Lung (tissue), 12 donors: ENCODE results near the gene IGFL4. TPM values are rescaled to one million over a fixed set of nuclear protein-coding genes. Genes with fewer than 3 reads are reported as not detected.

Experiments
- ATAC-seq: fragments of 200-7000 bp; cut with Tn5 transposase; one replicate; pipeline ENCODE4 v1.9.1; 2020; ENCODE audit warnings: moderate number of reproducible peaks; ENCODE audit not compliant: insufficient read depth, low FRiP score
- DNase-seq, 3 donors: peaks; one replicate each; pipeline ENCODE4 v3.0.0-alpha.2; 2013 to 2017
- H3K27ac ChIP-seq, 2 donors: one replicate each; pipeline ENCODE4 v1.5.1; 2013; ENCODE audit warnings: mild to moderate bottlenecking in 2 of 2, moderate library complexity in 2 of 2, control low read depth in 1 of 2, inconsistent platforms in 1 of 2, low read depth in 1 of 2, low read length in 1 of 2
- H3K27me3 ChIP-seq, 3 donors: one replicate each; pipeline ENCODE4 v1.5.1; 2013; ENCODE audit warnings: low read length in 2 of 3; ENCODE audit not compliant: control insufficient read depth in 3 of 3, insufficient read depth in 3 of 3
- H3K36me3 ChIP-seq, 4 donors: one replicate each; pipeline ENCODE4 v1.5.1; 2013; ENCODE audit warnings: low read length in 4 of 4, mild to moderate bottlenecking in 1 of 4, moderate library complexity in 1 of 4; ENCODE audit not compliant: control insufficient read depth in 4 of 4, insufficient read depth in 4 of 4
- H3K4me1 ChIP-seq, 5 donors: one replicate each; pipeline ENCODE4 v1.5.1; 2013; ENCODE audit warnings: low read length in 5 of 5, mild to moderate bottlenecking in 2 of 5, moderate library complexity in 1 of 5; ENCODE audit not compliant: control insufficient read depth in 5 of 5, insufficient read depth in 5 of 5
- H3K4me3 ChIP-seq: one replicate; pipeline ENCODE4 v1.5.1; 2013; ENCODE audit warnings: mild to moderate bottlenecking, control low read depth, moderate library complexity
- H3K9ac ChIP-seq, 2 donors: one replicate each; pipeline ENCODE4 v1.5.1; 2013; ENCODE audit warnings: low read length in 2 of 2, control low read depth in 1 of 2; ENCODE audit not compliant: insufficient read depth in 1 of 2
- H3K9me3 ChIP-seq, 4 donors: one replicate each; pipeline ENCODE4 v1.5.1; 2013; ENCODE audit warnings: low read length in 3 of 4, mild to moderate bottlenecking in 1 of 4, moderate library complexity in 1 of 4; ENCODE audit not compliant: control insufficient read depth in 4 of 4, insufficient read depth in 3 of 4
- CTCF ChIP-seq: IDR thresholded peaks from 2 replicates; pipeline ENCODE4 v1.5.1; 2012; ENCODE audit warnings: mild to moderate bottlenecking; ENCODE audit errors: control extremely low read depth, extremely low read depth
- WGBS, 2 donors: extraction: QIAGEN DNeasy Blood & Tissue Kit; methylation state at CpG; one replicate each; pipeline ENCODE4 v1.1.7; 2013; 5-methylcytosine and 5-hydroxymethylcytosine counted together
- polyA plus RNA-seq, 2 donors: library from polyadenylated mRNA; stranded (reverse); fragments of 200-250 nt; gene quantifications; one replicate each; pipeline ENCODE4 v1.2.1, GENCODE V29; 2013
- total RNA-seq, 2 donors: library from RNA; depleted of rRNA in 1 of 2; stranded (reverse); fragments of >200 nt in 1 of 2; gene quantifications; one replicate each; pipeline ENCODE4 v1.2.1, GENCODE V29; 2014 to 2021
- donor health status: control.
- donor health status: control.
- donor health status: Bipolar disorder and iron deficiency.
- donor health status: healthy.
- donor health status: DM: yes; HTN: yes; CAD: no.

The IGFL4 gene
- total and polyA plus RNA-seq, 4 donors: not detected

DNA sequence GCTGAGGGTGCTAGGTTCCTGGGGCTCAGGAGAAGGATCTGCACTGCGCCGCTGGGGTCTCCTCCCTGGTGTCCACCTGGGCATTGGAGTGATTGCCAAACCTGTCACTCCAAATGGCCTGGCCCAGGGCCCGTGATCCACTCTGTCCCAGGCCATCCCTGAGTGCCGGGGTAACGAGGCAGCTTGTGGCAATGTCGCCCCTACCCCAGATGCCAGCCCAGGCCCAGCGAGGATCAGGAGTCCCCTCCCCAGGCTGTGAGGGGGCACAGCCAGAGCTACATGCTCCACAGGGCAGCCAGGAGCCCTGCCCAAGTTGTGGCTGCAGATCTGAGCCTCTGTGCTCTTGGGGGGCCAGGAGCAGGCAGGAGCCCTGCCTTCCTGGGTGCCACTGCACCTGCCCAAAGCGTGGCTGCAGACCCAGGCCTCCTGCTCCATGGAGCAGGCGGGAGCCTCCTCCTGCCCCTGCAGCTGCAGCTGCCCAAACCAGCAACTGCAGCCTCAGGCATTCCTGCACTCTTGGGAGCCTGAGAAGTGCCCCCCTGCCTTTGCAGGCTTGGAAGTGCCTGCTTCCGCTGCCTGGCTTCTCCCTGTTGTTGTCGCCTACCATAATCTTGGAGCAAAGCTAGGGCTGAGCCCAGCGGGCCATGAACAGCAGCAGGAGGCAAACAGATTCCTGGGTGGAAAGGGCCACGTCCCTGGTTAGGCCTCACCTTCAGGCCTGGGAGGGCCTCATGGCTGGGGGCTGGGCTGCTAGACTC lies 4.6 kb downstream of the IGFL4 start:
- peaks cover 0 to 4% (median 0%) of the 10 kb centered on the region in 5 donors for H3K4me1 ChIP-seq
- DNase-seq (no peak), ATAC-seq (no peak)
- H3K4me3 ChIP-seq: no peak overlapping the region
- WGBS, 2 donors: 80 to 86% methylated on average over 13 of the region's 13 CpGs
- peaks cover 0 to 2% (median 2%) of the 10 kb centered on the region in 3 donors for H3K27me3 ChIP-seq
- TF ChIP-seq CTCF: no peak
- H3K27ac ChIP-seq: no peak overlapping the region
- no peak overlapping the region for H3K9ac ChIP-seq
- peaks cover 0 to 2% (median 0%) of the 10 kb centered on the region in 4 donors for H3K9me3 ChIP-seq
- no peaks in the 10 kb centered on the region for H3K36me3 ChIP-seq

- H3K9ac ChIP-seq: no peak overlapping the region
- H3K27ac ChIP-seq: no peak overlapping the region
- peaks cover 0 to 2% (median 0%) of the 10 kb centered on the region in 3 donors for H3K27me3 ChIP-seq
- ATAC-seq (no peak), DNase-seq (no peak)
- no peak overlapping the region for H3K4me3 ChIP-seq
- TF ChIP-seq CTCF: no peak
- H3K36me3 ChIP-seq: no peaks in the 10 kb centered on the region
- peaks cover 0 to 2% (median 0%) of the 10 kb centered on the region in 4 donors for H3K9me3 ChIP-seq
- 79 to 87% methylated on average over 6 of the region's 6 CpGs for WGBS, 2 donors
- H3K4me1 ChIP-seq: peaks cover 0 to 3% (median 0%) of the 10 kb centered on the region in 5 donors
These were observed 5.3 kb downstream of the IGFL4 start for GRCh38 chr19:46035546-46035945.

DNA sequence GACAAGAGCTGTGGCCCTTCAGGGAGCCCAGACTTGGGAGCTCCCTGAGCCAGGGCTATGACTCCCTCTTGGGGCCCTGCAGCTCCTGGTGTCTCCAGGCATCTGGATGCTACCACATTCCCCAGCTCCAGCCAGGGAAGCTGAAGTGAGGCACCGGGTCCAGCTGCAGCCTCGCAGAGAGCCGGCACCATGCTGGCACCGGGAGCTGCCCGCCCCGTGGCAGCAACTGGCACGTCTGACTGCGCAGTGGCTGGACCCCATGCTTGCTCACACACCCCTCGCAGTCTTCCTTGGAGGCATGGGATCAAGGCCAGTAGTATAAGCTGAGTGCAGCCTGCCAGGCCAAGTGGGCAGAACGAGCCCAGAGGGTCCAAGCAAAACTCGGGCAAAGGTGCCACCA lies 7.4 kb downstream of the IGFL4 start:
- 92% methylated on average over 11 of the region's 11 CpGs for WGBS, 2 donors
- H3K4me1 ChIP-seq: peaks cover 0 to 6% (median 0%) of the 10 kb centered on the region in 5 donors
- DNase-seq (no peak), ATAC-seq (no peak)
- H3K9ac ChIP-seq: no peak overlapping the region
- H3K4me3 ChIP-seq: no peak overlapping the region
- no peaks in the 10 kb centered on the region for H3K36me3 ChIP-seq
- peaks cover 0 to 2% (median 0%) of the 10 kb centered on the region in 3 donors for H3K27me3 ChIP-seq
- peaks cover 0 to 2% (median 0%) of the 10 kb centered on the region in 4 donors for H3K9me3 ChIP-seq
- TF ChIP-seq CTCF: no peak
- H3K27ac ChIP-seq: no peak overlapping the region
